ENCODE data around the gene MMP24OS.

DNA sequence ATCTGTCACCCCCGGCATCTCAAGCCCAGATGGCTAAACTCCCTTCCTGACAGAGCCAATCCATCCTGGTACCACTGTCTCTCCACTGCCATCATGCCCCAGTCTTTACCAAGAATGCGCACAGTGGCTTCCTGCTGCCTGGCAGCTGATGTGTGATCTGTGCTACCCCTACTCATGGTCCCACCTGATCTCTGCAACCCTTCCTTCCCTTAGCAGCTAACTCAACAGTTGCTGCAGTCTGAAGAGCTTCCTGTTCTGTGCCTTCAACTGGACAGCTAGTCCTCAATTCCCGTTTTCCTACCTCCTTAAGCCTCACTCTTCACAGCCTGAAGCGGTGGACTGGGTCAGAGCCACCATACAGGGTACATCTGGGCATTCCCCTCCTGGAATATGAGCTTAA lies 21.9 kb upstream of the MMP24OS start:
- TF ChIP-seq, protein P1, sequence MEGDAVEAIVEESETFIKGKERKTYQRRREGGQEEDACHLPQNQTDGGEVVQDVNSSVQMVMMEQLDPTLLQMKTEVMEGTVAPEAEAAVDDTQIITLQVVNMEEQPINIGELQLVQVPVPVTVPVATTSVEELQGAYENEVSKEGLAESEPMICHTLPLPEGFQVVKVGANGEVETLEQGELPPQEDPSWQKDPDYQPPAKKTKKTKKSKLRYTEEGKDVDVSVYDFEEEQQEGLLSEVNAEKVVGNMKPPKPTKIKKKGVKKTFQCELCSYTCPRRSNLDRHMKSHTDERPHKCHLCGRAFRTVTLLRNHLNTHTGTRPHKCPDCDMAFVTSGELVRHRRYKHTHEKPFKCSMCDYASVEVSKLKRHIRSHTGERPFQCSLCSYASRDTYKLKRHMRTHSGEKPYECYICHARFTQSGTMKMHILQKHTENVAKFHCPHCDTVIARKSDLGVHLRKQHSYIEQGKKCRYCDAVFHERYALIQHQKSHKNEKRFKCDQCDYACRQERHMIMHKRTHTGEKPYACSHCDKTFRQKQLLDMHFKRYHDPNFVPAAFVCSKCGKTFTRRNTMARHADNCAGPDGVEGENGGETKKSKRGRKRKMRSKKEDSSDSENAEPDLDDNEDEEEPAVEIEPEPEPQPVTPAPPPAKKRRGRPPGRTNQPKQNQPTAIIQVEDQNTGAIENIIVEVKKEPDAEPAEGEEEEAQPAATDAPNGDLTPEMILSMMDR (IDR thresholded peaks at IDR 0.05; ENCODE audit: poor library complexity) = no peak
- TF ChIP-seq EZH2phosphoT487 (IDR thresholded peaks at IDR 0.05; ENCODE audit: low read depth, severe bottlenecking, unreplicated experiment) (no peak), EZH2 (IDR thresholded peaks at IDR 0.05; ENCODE audit: borderline replicate concordance) (no peak)
